22Rv1 (cell line): ENCODE results near the gene EIF3D.

Experiments used
- H3K27ac ChIP-seq: fragments of 450-650 bp; 2 replicates; pipeline ENCODE4 v1.5.1; 2017
- ZFX ChIP-seq: fragments of 450-650 bp; IDR thresholded peaks from 2 replicates; pipeline ENCODE4 v1.6.1; 2017; ENCODE audit warnings: antibody characterized with exemption, borderline replicate concordance
- TF ChIP-seq, protein P1 (sequence below): fragments of 450-650 bp; IDR thresholded peaks from 2 replicates; pipeline ENCODE4 v1.5.1; 2017; ENCODE audit warnings: mild to moderate bottlenecking

Gene EIF3D

DNA sequence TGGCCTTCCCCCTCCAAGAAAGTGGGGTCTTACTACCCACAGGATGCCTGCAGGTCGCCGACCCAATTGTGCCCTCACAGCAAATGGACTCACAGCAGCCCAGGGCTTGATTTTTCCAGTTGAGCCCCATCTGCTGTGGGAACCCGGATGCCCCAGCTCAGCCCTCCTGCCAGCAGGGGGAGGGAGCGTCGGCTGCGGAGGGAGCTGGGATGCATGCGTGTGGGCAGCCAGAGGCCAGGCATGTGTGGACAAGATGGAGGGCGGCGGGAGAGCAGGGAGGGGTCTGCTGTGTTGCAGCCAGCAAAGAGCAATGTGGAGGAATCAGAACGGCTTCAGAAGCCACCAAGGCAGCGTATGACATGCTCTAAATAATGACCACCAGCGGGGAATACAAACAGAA is 41.0 kb upstream of the EIF3D start:
- TF ChIP-seq, protein P1, sequence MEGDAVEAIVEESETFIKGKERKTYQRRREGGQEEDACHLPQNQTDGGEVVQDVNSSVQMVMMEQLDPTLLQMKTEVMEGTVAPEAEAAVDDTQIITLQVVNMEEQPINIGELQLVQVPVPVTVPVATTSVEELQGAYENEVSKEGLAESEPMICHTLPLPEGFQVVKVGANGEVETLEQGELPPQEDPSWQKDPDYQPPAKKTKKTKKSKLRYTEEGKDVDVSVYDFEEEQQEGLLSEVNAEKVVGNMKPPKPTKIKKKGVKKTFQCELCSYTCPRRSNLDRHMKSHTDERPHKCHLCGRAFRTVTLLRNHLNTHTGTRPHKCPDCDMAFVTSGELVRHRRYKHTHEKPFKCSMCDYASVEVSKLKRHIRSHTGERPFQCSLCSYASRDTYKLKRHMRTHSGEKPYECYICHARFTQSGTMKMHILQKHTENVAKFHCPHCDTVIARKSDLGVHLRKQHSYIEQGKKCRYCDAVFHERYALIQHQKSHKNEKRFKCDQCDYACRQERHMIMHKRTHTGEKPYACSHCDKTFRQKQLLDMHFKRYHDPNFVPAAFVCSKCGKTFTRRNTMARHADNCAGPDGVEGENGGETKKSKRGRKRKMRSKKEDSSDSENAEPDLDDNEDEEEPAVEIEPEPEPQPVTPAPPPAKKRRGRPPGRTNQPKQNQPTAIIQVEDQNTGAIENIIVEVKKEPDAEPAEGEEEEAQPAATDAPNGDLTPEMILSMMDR, result peak; percentile 22; the same call in 1 of the 2 replicates
- no peak for TF ChIP-seq ZFX
- H3K27ac ChIP-seq, result no peak overlapping the region

DNA sequence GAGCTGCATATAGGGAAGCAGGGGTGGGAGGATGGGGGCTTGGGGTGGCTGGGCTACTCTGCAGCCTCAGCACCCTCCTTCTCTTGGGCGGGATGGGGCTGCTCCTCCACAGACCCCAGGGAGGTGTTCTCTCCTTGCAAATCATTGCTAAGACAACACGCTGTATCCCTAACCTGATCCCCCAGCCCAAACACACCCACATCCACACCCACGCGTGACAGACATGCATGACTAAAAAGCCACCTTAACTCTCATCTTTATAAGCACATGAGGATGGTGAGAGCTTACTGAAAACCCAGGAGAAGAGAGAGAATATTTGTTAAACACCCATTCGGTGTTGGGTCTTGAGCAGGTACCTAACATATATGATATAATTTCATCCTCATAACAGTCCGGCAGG is 39.9 kb upstream of the EIF3D start:
- no peak overlapping the region for H3K27ac ChIP-seq
- TF ChIP-seq ZFX, result no peak
- TF ChIP-seq, protein P1, result no peak

DNA sequence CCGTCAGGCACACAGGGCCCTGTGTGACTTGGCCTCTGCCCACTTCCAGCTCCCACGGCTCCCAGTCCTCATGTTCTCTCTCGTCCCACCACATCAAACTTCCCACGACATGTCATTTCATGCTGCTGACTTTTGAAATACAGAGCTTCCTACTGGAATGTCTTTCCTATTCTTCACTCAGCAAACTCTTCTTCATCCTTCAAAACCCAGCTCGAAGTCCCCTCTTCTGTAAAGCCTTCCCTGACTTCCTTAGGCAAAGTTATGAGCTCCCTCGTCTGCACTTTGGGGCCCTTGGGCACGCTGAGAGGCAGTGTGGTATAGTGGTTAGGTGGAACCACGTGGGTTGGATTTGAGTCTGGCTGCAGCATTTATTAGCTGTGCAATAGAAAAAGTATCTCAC is 37.8 kb upstream of the EIF3D start:
- no peak overlapping the region for H3K27ac ChIP-seq
- TF ChIP-seq ZFX, result no peak
- TF ChIP-seq, protein P1, result no peak

DNA sequence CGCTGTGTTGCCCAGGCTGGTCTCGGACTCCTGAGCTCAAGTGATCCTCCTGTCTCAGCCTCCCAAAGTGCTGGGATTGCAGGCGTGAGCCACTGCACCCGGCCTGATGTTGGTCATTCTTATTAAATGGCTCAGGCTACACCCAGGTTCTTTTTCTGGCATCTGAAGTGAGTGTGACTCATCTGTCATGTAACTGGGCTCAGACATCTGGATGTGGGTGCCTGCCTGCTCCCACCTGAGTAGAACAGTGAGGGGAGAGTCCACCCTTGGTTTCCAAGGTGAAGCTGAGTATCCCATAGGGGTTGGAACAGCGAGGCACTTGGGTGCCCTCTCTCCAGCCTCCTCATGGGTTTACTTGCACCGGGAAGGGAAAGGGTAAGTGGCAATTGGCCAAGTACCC is 36.7 kb upstream of the EIF3D start:
- no peak overlapping the region for H3K27ac ChIP-seq
- TF ChIP-seq ZFX, result no peak
- TF ChIP-seq, protein P1, result no peak

DNA sequence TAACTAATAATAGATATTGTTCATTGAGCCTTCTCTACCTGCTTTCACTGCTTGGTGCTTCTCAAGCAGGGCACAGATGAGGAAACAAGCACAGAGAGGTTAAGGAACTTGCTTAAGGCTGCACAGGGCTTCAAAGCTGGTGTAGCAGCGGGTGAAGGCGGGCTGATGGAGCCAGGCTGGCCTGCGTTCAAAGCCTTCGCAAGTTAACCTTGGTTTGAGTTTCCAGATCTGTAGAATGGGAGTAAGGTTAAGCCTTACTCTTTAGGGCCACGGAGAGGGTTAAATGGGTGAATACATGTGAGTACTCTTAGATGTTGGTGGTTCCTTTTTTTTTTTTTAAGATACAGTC is 36.2 kb upstream of the EIF3D start:
- TF ChIP-seq ZFX, result no peak
- TF ChIP-seq, protein P1, result no peak
- no peak overlapping the region for H3K27ac ChIP-seq

DNA sequence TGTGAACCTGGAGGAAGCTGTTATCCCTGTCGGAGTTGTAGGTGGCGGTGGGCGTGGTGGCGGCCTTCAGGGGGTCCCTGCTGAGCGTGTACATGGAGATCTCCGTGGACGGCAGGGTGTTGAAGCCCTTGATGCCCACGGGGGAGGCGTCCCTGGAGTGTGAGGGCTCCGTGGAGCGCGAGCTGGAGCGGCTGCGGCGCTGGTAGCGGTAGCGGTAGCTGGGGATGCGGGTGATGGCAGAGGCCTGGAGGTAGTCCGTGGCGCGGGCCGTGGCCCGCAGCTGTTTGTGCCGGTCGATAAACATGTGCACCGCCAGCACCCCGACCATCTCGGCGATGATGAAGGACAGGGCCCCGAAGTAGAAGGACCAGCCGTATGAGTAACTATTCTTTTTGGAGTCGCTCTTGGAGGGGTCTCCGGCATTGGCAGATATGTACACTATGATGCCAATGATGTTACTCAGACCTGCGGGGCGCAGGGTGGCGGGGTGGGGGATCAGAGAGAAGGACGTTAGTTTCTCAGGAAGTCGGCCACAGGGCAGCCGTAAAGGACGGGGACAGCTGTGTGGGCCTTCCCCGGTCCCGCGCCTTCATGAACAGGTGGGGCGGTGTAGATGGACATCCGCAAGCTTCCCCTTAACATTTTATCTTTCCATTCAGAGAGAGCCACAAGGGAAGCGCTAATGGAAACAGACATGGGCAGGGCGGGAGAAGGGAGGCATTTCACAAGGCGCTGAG is 35.6 kb upstream of the EIF3D start:
- no peak for TF ChIP-seq ZFX
- TF ChIP-seq, protein P1, result no peak
- H3K27ac ChIP-seq, result no peak overlapping the region

DNA sequence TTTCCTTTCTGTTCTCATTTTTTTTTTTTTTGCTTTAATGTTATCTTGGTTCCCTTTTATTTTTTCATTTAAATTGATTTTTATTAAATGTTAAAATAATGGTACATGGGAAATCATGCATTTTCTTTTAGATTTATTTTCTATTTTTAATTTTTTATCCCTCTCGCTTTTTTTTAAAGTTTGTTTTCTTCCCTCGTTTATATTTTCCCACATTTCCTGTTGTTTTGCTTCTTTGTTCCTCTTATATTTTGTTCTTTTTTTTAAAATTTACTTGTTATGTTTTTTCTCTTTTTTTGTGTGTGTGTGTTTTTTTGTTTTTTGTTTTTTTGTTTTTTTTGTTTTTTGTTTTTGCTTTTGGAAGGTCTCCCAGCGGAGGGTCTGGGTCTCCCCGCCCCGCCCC is 34.9 kb upstream of the EIF3D start:
- no peak overlapping the region for H3K27ac ChIP-seq
- TF ChIP-seq, protein P1, result no peak
- no peak for TF ChIP-seq ZFX
